Cardiac fibroblast (primary cell): ENCODE results near the gene KIF3B.

ENCODE experiments used
- DNase-seq, 2 donors: peaks; one replicate each; pipeline versions ENCODE4 v3.0.0 to v3.0.0-alpha.2; 2010; ENCODE audit warnings: low read depth in 2 of 2
- H3K4me3 ChIP-seq, 2 donors: replicated peaks in 1 of 2; 1 replicate in 1 of 2; 2 replicates in 1 of 2; pipeline ENCODE4 v1.5.1; 2011; ENCODE audit warnings: low read depth in 2 of 2, low read length in 2 of 2, mild to moderate bottlenecking in 2 of 2, moderate library complexity in 1 of 2
- TF ChIP-seq, protein P1 (sequence below): IDR thresholded peaks from one replicate; pipeline ENCODE4 v1.5.1; 2011; ENCODE audit warnings: low read depth, mild to moderate bottlenecking, low read length, inconsistent platforms

The KIF3B gene

DNA sequence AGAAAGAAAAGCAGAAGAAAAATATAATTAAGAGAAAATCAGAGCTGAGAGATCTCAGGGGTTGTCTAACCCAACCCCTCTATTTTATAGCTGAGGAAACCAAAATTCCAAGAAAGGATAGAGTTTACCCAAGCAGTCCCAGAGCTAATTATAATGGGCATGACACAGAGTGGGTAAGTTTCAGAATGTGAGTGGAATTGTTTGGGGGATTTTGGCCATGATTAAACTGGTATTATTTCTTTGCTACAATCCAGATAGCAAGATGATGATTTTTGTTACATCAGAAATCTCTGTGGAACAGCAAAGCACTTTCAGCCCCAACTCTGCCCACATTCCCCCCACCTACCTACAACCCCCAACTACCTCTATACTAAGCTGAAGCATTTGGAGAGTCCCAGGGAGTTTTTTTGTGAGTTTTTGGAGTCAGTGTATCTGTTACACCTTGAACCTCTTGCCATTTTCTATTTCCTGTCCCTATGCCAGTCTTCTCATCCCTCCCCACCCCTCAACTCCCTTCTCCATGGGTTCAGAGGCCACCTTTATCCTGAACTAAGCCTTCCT lies 45.0 kb upstream of the KIF3B start:
- no peak overlapping the region for H3K4me3 ChIP-seq
- no peak for DNase-seq
- TF ChIP-seq, protein P1, sequence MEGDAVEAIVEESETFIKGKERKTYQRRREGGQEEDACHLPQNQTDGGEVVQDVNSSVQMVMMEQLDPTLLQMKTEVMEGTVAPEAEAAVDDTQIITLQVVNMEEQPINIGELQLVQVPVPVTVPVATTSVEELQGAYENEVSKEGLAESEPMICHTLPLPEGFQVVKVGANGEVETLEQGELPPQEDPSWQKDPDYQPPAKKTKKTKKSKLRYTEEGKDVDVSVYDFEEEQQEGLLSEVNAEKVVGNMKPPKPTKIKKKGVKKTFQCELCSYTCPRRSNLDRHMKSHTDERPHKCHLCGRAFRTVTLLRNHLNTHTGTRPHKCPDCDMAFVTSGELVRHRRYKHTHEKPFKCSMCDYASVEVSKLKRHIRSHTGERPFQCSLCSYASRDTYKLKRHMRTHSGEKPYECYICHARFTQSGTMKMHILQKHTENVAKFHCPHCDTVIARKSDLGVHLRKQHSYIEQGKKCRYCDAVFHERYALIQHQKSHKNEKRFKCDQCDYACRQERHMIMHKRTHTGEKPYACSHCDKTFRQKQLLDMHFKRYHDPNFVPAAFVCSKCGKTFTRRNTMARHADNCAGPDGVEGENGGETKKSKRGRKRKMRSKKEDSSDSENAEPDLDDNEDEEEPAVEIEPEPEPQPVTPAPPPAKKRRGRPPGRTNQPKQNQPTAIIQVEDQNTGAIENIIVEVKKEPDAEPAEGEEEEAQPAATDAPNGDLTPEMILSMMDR: no peak

DNA sequence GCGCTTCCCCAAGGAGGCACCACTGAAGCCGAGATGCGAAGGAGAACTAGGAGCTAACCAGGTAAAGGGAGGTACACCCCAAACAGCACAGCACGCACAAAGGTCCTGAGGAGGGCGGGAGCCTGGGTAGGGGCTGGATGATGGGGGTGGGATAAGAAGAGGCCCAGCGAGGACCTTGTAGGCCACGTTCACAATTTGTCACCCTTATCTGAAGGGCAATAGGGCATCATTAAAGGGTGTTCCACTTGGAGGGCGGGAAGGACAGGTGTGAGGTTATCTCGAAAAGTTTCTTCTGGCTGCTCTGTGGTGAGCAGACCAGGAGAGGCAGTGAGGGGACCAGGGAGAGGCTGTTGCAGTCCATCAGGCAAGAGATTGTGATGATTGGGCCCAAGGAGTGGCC lies 44.2 kb upstream of the KIF3B start:
- TF ChIP-seq, protein P1: no peak
- H3K4me3 ChIP-seq: no peak overlapping the region
- DNase-seq: no peak

DNA sequence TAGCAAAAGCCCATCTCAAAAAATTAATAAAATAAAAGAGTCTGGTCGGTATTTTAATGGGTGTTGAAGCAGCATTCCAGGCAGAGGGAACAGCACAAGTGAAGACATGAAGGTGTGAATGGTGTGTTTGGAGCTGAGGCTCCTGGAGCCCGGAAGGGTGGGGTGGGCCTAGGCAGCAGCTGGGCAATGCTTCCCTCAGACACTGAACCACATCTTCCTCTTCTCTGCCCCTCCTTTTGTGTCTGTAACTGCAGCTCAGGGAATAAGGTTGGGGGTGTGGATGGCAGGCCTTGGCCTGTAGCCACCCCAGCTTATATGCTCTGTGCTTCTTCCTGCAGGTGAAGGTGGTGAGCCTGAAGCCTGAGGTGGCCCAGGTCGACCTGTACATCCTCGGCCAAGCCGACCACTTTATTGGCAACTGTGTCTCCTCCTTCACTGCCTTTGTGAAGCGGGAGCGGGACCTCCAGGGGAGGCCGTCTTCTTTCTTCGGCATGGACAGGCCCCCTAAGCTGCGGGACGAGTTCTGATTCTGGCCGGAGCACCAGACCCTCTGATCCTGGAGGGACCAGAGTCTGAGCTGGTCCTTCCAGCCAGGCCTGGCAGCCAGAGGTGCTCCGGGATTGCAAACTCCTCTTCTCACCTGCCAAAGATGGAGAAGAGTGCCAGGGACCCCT lies 43.2 kb upstream of the KIF3B start:
- DNase-seq: no peak
- no peak overlapping the region for H3K4me3 ChIP-seq
- TF ChIP-seq, protein P1: no peak

DNA sequence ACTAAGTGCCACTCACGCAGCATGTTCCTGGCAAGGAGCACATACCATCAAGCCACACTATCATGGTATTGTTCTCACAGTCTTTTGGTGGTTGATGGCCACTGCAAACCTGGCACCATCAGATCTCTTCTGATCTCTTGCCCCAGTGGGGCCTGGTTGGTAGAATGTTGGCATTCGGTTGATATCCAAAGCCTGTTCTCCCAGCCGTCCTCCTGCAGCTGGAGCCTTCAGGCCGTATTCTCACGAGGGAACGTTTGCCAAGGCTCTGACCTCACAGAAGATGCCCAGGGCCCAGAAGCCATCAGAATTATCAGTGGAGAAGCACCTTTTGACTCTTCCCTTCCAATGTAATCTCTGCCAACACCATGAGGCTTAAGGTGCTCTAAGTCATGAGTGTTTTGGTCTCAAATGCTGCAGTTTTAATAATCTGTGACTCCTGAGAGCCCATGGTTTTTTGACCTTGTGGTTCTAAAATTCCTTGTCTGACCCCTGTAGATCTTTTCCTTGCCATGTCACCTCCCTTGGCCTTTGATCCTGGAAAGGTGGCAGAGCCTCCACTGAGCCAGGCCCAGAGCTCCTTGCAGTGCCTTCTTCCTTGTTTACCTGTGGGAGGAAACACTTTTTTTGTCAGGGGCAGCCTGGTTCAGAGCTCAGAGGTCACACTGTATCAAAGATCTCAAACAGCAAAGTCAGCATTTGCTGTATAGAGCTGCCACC lies 42.0 kb upstream of the KIF3B start:
- no peak for DNase-seq
- TF ChIP-seq, protein P1: no peak
- H3K4me3 ChIP-seq: no peak overlapping the region

DNA sequence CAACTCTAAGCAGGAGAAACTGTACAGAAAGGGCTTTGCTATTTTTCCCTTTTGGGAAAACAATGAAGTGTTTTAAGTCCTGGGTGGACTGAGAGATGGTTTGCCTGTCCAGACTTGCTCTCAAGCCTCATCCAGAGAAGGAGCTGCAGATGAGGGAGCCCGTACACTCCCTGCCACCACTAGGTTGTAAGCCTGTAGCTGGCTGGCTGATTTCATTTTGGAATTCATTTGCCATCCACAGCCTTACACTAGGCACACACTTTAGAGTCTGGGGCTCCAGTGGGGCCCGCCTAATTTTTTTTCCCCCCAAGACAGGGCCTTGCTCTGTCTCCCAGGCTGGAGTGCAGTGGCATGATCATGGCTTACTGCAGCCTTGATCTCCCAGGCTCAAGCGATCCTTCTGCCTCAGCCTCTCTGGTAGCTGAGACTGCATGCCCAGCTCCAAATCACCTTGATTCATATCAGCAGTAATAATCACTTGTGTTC lies 41.4 kb upstream of the KIF3B start:
- TF ChIP-seq, protein P1: no peak
- H3K4me3 ChIP-seq: no peak overlapping the region

DNA sequence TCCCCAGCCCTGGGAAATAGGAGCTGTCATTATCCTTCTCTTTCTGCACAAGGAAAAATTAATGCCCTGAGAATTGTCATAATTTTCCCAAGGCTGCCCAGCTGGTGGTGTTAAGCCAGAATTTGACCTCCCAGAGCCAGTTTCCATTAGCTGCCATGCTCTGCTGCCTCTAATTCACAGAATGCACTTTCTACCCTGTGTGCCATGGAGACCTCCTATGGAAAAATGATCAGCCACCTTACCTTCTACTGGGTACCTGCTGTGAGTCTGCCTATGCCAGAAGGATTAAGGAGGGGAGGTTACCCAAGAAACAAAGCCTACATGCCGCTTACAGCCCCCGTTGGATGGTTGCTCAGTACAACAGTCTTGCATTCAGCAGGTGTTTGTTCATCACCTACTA lies 40.6 kb upstream of the KIF3B start:
- TF ChIP-seq, protein P1: no peak
- no peak overlapping the region for H3K4me3 ChIP-seq
- DNase-seq: no peak

More for the DNA sequence above, 41.4 kb upstream of the KIF3B start:
- DNase-seq: no peak
